ENCODE data around the gene CPXCR1. TPM values are rescaled to one million over a fixed set of nuclear protein-coding genes. Genes with fewer than 3 reads are reported as not detected.
"Not testable (repeated sequence)": the region's sequence is repeated elsewhere in the genome, so short reads cannot be mapped to it uniquely, and the experiment has no call there.

The CPXCR1 gene
- total RNA-seq (2012; rRNA removed), result not detected in 2 replicates

DNA sequence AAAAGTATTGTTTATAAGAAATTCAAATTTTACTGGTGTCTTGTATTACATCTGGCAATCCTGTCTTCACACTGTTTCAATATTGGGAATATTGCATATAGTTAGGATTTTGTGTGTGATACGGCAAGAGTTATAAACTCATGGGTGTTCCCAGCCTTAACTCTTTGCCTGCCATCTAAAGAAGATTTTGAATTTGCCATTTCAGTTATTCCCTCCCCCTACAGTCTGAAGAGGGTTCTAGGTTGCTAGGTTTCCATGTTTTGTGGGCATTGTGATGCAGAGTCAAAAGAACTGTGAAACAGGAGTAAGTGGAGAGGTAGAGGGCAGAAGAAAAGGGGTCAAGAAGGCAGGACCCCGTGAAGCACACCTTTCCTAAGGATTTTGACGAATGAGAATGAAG lies at the start of gene CPXCR1:
TSS of gene CPXCR1 (plus strand) at position 301 of the 400 bp plus-strand sequence. CDS start 6,190 bp downstream, outside the sequence.
- no peak within 1 kb of the TSS for H3K4me2 ChIP-seq (ENCODE audit: low read length)
- no peak within 1 kb of the TSS for H3K9ac ChIP-seq (ENCODE audit: low read depth, low read length)
- no peak within 1 kb of the TSS for H3K4me3 ChIP-seq (ENCODE audit: low read length)
- H3K9me3 ChIP-seq (replicated peaks; ENCODE audit: low read length), result no peaks in the 10 kb centered on the region
- H3K36me3 ChIP-seq (ENCODE audit: insufficient read depth, low read length), result no peaks in the 10 kb centered on the region
- no peaks in the 10 kb centered on the region for H3K4me1 ChIP-seq (ENCODE audit: control insufficient read depth, insufficient read depth, low read length)
- H3K27me3 ChIP-seq (ENCODE audit: control insufficient read depth, insufficient read depth, low read length), result no peaks in the 10 kb centered on the region

GRCh38 chrX:88735835-88736234 lies 11.2 kb upstream of the CPXCR1 start:
- no peak overlapping the region for H3K9ac ChIP-seq (ENCODE audit: low read depth, low read length)
- H3K4me1 ChIP-seq (ENCODE audit: control insufficient read depth, insufficient read depth, low read length), result no peaks in the 10 kb centered on the region
- no peak overlapping the region for H3K4me2 ChIP-seq (ENCODE audit: low read length)
- no peaks in the 10 kb centered on the region for H3K36me3 ChIP-seq (ENCODE audit: insufficient read depth, low read length)
- H3K9me3 ChIP-seq (replicated peaks; ENCODE audit: low read length), result no peaks in the 10 kb centered on the region
- H3K27me3 ChIP-seq (ENCODE audit: control insufficient read depth, insufficient read depth, low read length), result no peaks in the 10 kb centered on the region
- H3K4me3 ChIP-seq (ENCODE audit: low read length), result no peak overlapping the region

DNA sequence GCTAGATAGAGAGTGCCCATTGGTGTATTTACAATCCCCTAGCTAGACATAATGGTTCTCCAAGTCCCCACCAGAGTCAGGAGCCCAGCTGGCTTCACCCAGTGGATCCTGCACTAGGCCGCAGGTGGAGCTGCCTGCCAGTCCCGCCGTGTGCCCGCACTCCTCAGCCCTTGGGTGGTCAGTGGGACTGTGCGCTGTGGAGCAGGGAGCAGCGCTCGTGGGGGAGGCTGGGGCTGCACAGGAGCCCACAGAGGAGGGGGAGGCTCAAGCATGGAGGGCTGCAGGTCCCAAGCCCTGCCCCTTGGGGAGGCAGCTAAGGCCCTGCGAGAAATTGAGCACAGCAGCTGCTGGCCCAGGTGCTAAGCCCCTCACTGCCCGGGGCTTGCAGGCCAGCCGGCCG lies 810 bp upstream of the CPXCR1 start:
- not testable (repeated sequence) for H3K36me3 ChIP-seq (ENCODE audit: insufficient read depth, low read length); H3K9me3 ChIP-seq (replicated peaks; ENCODE audit: low read length); H3K9ac ChIP-seq (ENCODE audit: low read depth, low read length); H3K4me1 ChIP-seq (ENCODE audit: control insufficient read depth, insufficient read depth, low read length); H3K4me3 ChIP-seq (ENCODE audit: low read length); H3K27me3 ChIP-seq (ENCODE audit: control insufficient read depth, insufficient read depth, low read length); H3K4me2 ChIP-seq (ENCODE audit: low read length)

DNA sequence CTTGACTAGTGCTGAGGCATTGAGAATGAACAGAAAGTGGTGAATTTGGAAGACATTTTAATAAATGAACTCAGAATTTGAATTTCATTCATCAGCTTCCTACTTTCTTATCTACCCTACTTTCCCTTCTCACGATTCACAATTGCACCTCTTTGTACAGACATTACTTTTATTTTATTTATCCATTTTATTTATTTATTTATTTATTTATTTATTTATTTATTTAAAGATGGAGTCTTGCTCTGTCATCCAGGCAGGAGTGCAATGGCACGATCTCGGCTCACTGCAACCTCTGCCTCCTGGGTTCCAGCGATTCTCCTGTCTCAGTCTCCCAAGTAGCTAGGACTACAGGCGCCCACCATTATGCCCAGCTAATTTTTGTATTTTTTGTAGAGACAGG lies 5.3 kb downstream of the CPXCR1 start:
- H3K4me1 ChIP-seq (ENCODE audit: control insufficient read depth, insufficient read depth, low read length); H3K4me3 ChIP-seq (ENCODE audit: low read length); H3K4me2 ChIP-seq (ENCODE audit: low read length): not testable (repeated sequence)

GRCh38 chrX:88789825-88790224 lies 42.8 kb downstream of the CPXCR1 start:
- H3K9ac ChIP-seq (ENCODE audit: low read depth, low read length), result no peak overlapping the region
- H3K36me3 ChIP-seq (ENCODE audit: insufficient read depth, low read length), result no peaks in the 10 kb centered on the region
- no peak overlapping the region for H3K4me2 ChIP-seq (ENCODE audit: low read length)
- H3K4me3 ChIP-seq (ENCODE audit: low read length), result no peak overlapping the region
- no peaks in the 10 kb centered on the region for H3K27me3 ChIP-seq (ENCODE audit: control insufficient read depth, insufficient read depth, low read length)
- peaks cover 9% of the 10 kb centered on the region for H3K9me3 ChIP-seq (replicated peaks; ENCODE audit: low read length)
- no peaks in the 10 kb centered on the region for H3K4me1 ChIP-seq (ENCODE audit: control insufficient read depth, insufficient read depth, low read length)

More for the DNA sequence above, 5.3 kb downstream of the CPXCR1 start:
- not testable (repeated sequence) for H3K36me3 ChIP-seq (ENCODE audit: insufficient read depth, low read length); H3K9me3 ChIP-seq (replicated peaks; ENCODE audit: low read length); H3K9ac ChIP-seq (ENCODE audit: low read depth, low read length); H3K27me3 ChIP-seq (ENCODE audit: control insufficient read depth, insufficient read depth, low read length)
